OCI-LY7 (cell line): Measurements from ENCODE around the gene RBM4. TPM values are rescaled to one million over a fixed set of nuclear protein-coding genes. Genes with fewer than 3 reads are reported as not detected.

ENCODE experiments used
- BruUV-seq: library from RNA; stranded (reverse); fragments of 400-500 nt; replicated peaks from 2 replicates; lab custom pipeline; 2021; lab: Mats Ljungman, UMichigan
- CTCF ChIA-PET: fragments of 300-600 bp; sonication (Branson Sonifier 250); formaldehyde crosslinking; loops from one replicate; lab custom pipeline; 2022; ENCODE audit warnings: antibody characterized with exemption; ENCODE audit not compliant: unreplicated experiment; lab: Charles Lee
- POLR2A ChIA-PET: fragments of 300-600 bp; sonication (Branson Sonifier 250); formaldehyde crosslinking; loops from one replicate; lab custom pipeline; 2022; ENCODE audit warnings: antibody characterized with exemption; lab: Charles Lee
- DNase-seq: peaks from one replicate; pipeline ENCODE4 v3.0.0-alpha.2; 2015; ENCODE audit warnings: low spot score
- H2AFZ ChIP-seq: fragments of 200-600 bp; sonication (generic), shearing (Covaris generic); 2 replicates; pipeline ENCODE4 v1.6.1; 2014; ENCODE audit warnings: mild to moderate bottlenecking, antibody characterized with exemption, low read length, moderate library complexity
- H3K27ac ChIP-seq: fragments of 200-600 bp; sonication (generic); 2 replicates; pipeline ENCODE4 v1.5.1; 2014; ENCODE audit warnings: mixed run types, low read depth, mild to moderate bottlenecking, moderate library complexity, low read length, inconsistent platforms; ENCODE audit not compliant: poor library complexity, severe bottlenecking
- H3K36me3 ChIP-seq: fragments of 200-600 bp; sonication (generic); 2 replicates; pipeline ENCODE4 v1.6.1; 2014; ENCODE audit warnings: mild to moderate bottlenecking, antibody characterized with exemption, low read length, moderate library complexity, mixed read lengths; ENCODE audit not compliant: insufficient read depth
- H3K4me1 ChIP-seq: fragments of 200-600 bp; sonication (generic); 2 replicates; pipeline ENCODE4 v1.5.1; 2014; ENCODE audit warnings: mild to moderate bottlenecking, low read length; ENCODE audit not compliant: insufficient read depth, poor library complexity, severe bottlenecking
- H3K4me2 ChIP-seq: fragments of 200-600 bp; sonication (generic); 2 replicates; pipeline ENCODE4 v1.6.1; 2014; ENCODE audit warnings: mild to moderate bottlenecking, low read length
- H3K4me3 ChIP-seq: fragments of 200-600 bp; sonication (generic); 2 replicates; pipeline ENCODE4 v1.5.1; 2014; ENCODE audit warnings: mild to moderate bottlenecking, low read depth, low read length; ENCODE audit not compliant: poor library complexity, severe bottlenecking
- H3K79me2 ChIP-seq: fragments of 200-600 bp; sonication (generic); 2 replicates; pipeline ENCODE4 v1.6.1; 2016; ENCODE audit warnings: low read depth, mild to moderate bottlenecking, low read length, moderate library complexity, mixed read lengths; ENCODE audit not compliant: insufficient read depth
- H3K9me2 ChIP-seq: fragments of 200-600 bp; sonication (generic); 2 replicates; pipeline ENCODE4 v1.6.1; 2016; ENCODE audit warnings: mild to moderate bottlenecking, low read length, mixed read lengths; ENCODE audit not compliant: insufficient read depth
- H3K9me3 ChIP-seq: fragments of 200-600 bp; sonication (generic); 2 replicates; pipeline ENCODE4 v1.6.1; 2014; ENCODE audit warnings: mild to moderate bottlenecking, mixed run types, low read length, mixed read lengths
- H4K20me1 ChIP-seq: fragments of 200-600 bp; sonication (generic); 2 replicates; pipeline ENCODE4 v1.6.1; 2014; ENCODE audit warnings: mild to moderate bottlenecking, antibody characterized with exemption, low read length, moderate library complexity, mixed read lengths; ENCODE audit not compliant: insufficient read depth
- EZH2phosphoT487 ChIP-seq: fragments of 200-600 bp; sonication (generic); IDR thresholded peaks from 2 replicates; pipeline ENCODE4 v1.6.1; 2018; ENCODE audit warnings: low read depth, borderline replicate concordance, mild to moderate bottlenecking, mixed run types, antibody characterized with exemption, low read length, moderate library complexity, mixed read lengths
- intact Hi-C: fragments of 100-400 bp; cut with micrococcal nuclease; formaldehyde crosslinking; loops from one replicate; pipeline ENCODE4 v1.10.0; 2022; ENCODE audit not compliant: unreplicated experiment
- total RNA-seq, 2 experiments: library from RNA; depleted of rRNA in 1 of 2; stranded (reverse); fragments of >200 nt in 1 of 2; shearing (Covaris generic) in 1 of 2; gene quantifications; 2 replicates each; pipeline ENCODE4 v1.2.3, GENCODE V29; 2014 to 2022
- TF ChIP-seq, protein P1 (sequence below): fragments of 200-600 bp; sonication (generic); conservative IDR thresholded peaks from 2 replicates; pipeline ENCODE4 v1.5.1; 2014; ENCODE audit warnings: mild to moderate bottlenecking, antibody characterized with exemption, low read length, moderate library complexity, mixed read lengths

RBM4 gene
- total RNA-seq, 2 experiments from 2014 or later = 66.0 to 139 TPM

GRCh38 chr11:66680966-66681645 is 42.6 kb downstream of the RBM4 start:
- Histone ChIP-seq H3K36me3 (peaks cover 5% of the 10 kb centered on the region; the same call in 1 of the 2 replicates), H3K4me3 (no peak overlapping the region), H3K79me2 (peaks cover 12% of the 10 kb centered on the region; the same call in 1 of the 2 replicates), H3K9me2 (no peaks in the 10 kb centered on the region), H2AFZ (no peak overlapping the region), H4K20me1 (peaks cover 4% of the 10 kb centered on the region; the same call in 1 of the 2 replicates), H3K9me3 (no peaks in the 10 kb centered on the region), H3K27ac (no peak overlapping the region), H3K4me2 (no peak overlapping the region), H3K4me1 (peaks cover 16% of the 10 kb centered on the region)
- ChIA-PET CTCF (no interaction called here), POLR2A (interaction anchor here (0.7 to 1.0 kb wide), 3 partner anchors 103 to 175 kb away, joined by 3 to 4 read pairs (median 3); no protein-coding TSS in a partner anchor)
- DNase-seq = no peak
- no TSS peak for BruUV-seq
- TF ChIP-seq EZH2phosphoT487 = no peak
- TF ChIP-seq, protein P1, sequence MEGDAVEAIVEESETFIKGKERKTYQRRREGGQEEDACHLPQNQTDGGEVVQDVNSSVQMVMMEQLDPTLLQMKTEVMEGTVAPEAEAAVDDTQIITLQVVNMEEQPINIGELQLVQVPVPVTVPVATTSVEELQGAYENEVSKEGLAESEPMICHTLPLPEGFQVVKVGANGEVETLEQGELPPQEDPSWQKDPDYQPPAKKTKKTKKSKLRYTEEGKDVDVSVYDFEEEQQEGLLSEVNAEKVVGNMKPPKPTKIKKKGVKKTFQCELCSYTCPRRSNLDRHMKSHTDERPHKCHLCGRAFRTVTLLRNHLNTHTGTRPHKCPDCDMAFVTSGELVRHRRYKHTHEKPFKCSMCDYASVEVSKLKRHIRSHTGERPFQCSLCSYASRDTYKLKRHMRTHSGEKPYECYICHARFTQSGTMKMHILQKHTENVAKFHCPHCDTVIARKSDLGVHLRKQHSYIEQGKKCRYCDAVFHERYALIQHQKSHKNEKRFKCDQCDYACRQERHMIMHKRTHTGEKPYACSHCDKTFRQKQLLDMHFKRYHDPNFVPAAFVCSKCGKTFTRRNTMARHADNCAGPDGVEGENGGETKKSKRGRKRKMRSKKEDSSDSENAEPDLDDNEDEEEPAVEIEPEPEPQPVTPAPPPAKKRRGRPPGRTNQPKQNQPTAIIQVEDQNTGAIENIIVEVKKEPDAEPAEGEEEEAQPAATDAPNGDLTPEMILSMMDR = no peak
- intact Hi-C loops = no loop called here

- Histone ChIP-seq H3K79me2 (no peaks in the 10 kb centered on the region), H3K4me1 (no peaks in the 10 kb centered on the region), H3K9me2 (no peaks in the 10 kb centered on the region), H3K27ac (no peak overlapping the region), H2AFZ (no peak overlapping the region), H4K20me1 (no peaks in the 10 kb centered on the region), H3K4me3 (no peak overlapping the region), H3K4me2 (no peak overlapping the region), H3K36me3 (no peaks in the 10 kb centered on the region), H3K9me3 (no peaks in the 10 kb centered on the region)
- no TSS peak for BruUV-seq
- intact Hi-C loops = no loop called here
- POLR2A ChIA-PET = no interaction called here
- DNase-seq = no peak
- CTCF ChIA-PET = no interaction called here
- TF ChIP-seq, protein P1 = no peak
- no peak for TF ChIP-seq EZH2phosphoT487
Observed at GRCh38 chr11:66683877-66684276, 45.4 kb downstream of the RBM4 start.

GRCh38 chr11:66684635-66685034 is 46.1 kb downstream of the RBM4 start:
- no TSS peak for BruUV-seq
- CTCF ChIA-PET = no interaction called here
- POLR2A ChIA-PET = interaction anchor here (0.6 kb wide), 2 partner anchors 40 to 537 kb away, joined by 3 to 5 read pairs; no protein-coding TSS in a partner anchor
- no peaks in the 10 kb centered on the region for H3K4me1 ChIP-seq
- no peak overlapping the region for H3K4me3 ChIP-seq
- no peak overlapping the region for H3K4me2 ChIP-seq
- no peaks in the 10 kb centered on the region for H3K79me2 ChIP-seq
- DNase-seq = no peak
- H3K36me3 ChIP-seq = no peaks in the 10 kb centered on the region
- H4K20me1 ChIP-seq = no peaks in the 10 kb centered on the region
- no peaks in the 10 kb centered on the region for H3K9me2 ChIP-seq
- TF ChIP-seq, protein P1 = no peak
- no peak for TF ChIP-seq EZH2phosphoT487
- H3K9me3 ChIP-seq = no peaks in the 10 kb centered on the region
- H2AFZ ChIP-seq = no peak overlapping the region
- intact Hi-C loops = no loop called here
- no peak overlapping the region for H3K27ac ChIP-seq
